Type B pancreatic cell (in vitro differentiated cells): ENCODE data around the gene TMED3. TPM values are rescaled to one million over a fixed set of nuclear protein-coding genes. Genes with fewer than 3 reads are reported as not detected.

Experiments used
- DNase-seq: peaks from one replicate; pipeline ENCODE4 v3.0.0; 2021; ENCODE audit warnings: mixed read lengths; ENCODE audit not compliant: unreplicated experiment; ENCODE audit errors: extremely low spot score
- H3K27ac Mint-ChIP-seq: 2 replicates; pipeline ENCODE4 v1.8.0; 2021; ENCODE audit warnings: mild to moderate bottlenecking, mixed read lengths
- H3K27me3 Mint-ChIP-seq: 2 replicates; pipeline ENCODE4 v1.8.0; 2021; ENCODE audit warnings: mixed read lengths
- H3K36me3 Mint-ChIP-seq: 2 replicates; pipeline ENCODE4 v1.8.0; 2021; ENCODE audit warnings: mixed read lengths
- H3K4me1 Mint-ChIP-seq: one replicate; pipeline ENCODE4 v1.8.0; 2021; ENCODE audit warnings: mixed read lengths; ENCODE audit not compliant: unreplicated experiment
- H3K4me3 Mint-ChIP-seq: 2 replicates; pipeline ENCODE4 v1.8.0; 2021; ENCODE audit warnings: mild to moderate bottlenecking, mixed read lengths
- H3K9me3 Mint-ChIP-seq: 2 replicates; pipeline ENCODE4 v1.8.0; 2021; ENCODE audit warnings: mixed read lengths
- CTCF ChIP-seq: fragments of 200-600 bp; sonication (generic); conservative IDR thresholded peaks from 2 replicates; pipeline ENCODE4 v1.5.0; 2021; ENCODE audit warnings: antibody characterized with exemption, mild to moderate bottlenecking
- long read RNA-seq: library from polyadenylated mRNA; unstranded; transcript quantifications from one replicate; pipeline ENCODE4 v2.0.0, GENCODE V29; 2020
- total RNA-seq: library from RNA; stranded (reverse); gene quantifications from 2 replicates; pipeline ENCODE4 v1.2.1, GENCODE V29; 2021; ENCODE audit warnings: low replicate concordance

The TMED3 gene
- total RNA-seq = 87.6 and 208 TPM in 2 replicates
- long read RNA-seq, transcript TMED3-204 (4 exons, 1,483 nt) = minor isoform, 16 of 663 reads
- long read RNA-seq, transcript TMED3-201 (3 exons, 1,475 nt) = major isoform, 607 of 663 reads
- long read RNA-seq, partial matches to known transcripts = 23 of 663 reads
- long read RNA-seq, other reads (novel, unspliced or antisense) = 17 of 663 reads

- Mint-ChIP-seq H3K4me1 (peaks cover 18% of the 10 kb centered on the region), H3K27ac (peak within 1 kb of the TSS; percentile 76), H3K9me3 (no peaks in the 10 kb centered on the region), H3K4me3 (peak within 1 kb of the TSS; percentile 95), H3K27me3 (peaks cover 39% of the 10 kb centered on the region), H3K36me3 (peaks cover 32% of the 10 kb centered on the region)
- peak; percentile 89 for DNase-seq
- TF ChIP-seq CTCF = peak; percentile 63
These were observed at the start of gene TMED3 for GRCh38 chr15:79310985-79311900. TMED3 (plus strand) TSS chr15:79311112; CDS start chr15:79311250, 138 bp downstream.

- DNase-seq = no peak
- Mint-ChIP-seq H3K27me3 (peaks cover 22% of the 10 kb centered on the region), H3K9me3 (no peaks in the 10 kb centered on the region), H3K36me3 (no peaks in the 10 kb centered on the region), H3K4me1 (no peaks in the 10 kb centered on the region), H3K4me3 (no peak overlapping the region), H3K27ac (no peak overlapping the region)
- TF ChIP-seq CTCF = no peak
These were observed 49.1 kb upstream of the TMED3 start for GRCh38 chr15:79261836-79262235.

- H3K27me3 Mint-ChIP-seq = peaks cover 29% of the 10 kb centered on the region
- H3K4me1 Mint-ChIP-seq = no peaks in the 10 kb centered on the region
- H3K4me3 Mint-ChIP-seq = no peak overlapping the region
- no peak for TF ChIP-seq CTCF
- DNase-seq = no peak
- H3K9me3 Mint-ChIP-seq = no peaks in the 10 kb centered on the region
- H3K36me3 Mint-ChIP-seq = no peaks in the 10 kb centered on the region
- no peak overlapping the region for H3K27ac Mint-ChIP-seq
These were observed 45.7 kb upstream of the TMED3 start for GRCh38 chr15:79265167-79265566.

- Mint-ChIP-seq H3K4me3 (no peak overlapping the region), H3K27me3 (peaks cover 27% of the 10 kb centered on the region), H3K27ac (no peak overlapping the region), H3K4me1 (no peaks in the 10 kb centered on the region), H3K36me3 (no peaks in the 10 kb centered on the region), H3K9me3 (no peaks in the 10 kb centered on the region)
- DNase-seq = no peak
- TF ChIP-seq CTCF = no peak
These were observed 44.8 kb upstream of the TMED3 start for GRCh38 chr15:79265987-79266579.

GRCh38 chr15:79282371-79283251, 28.3 kb upstream of the TMED3 start, which contains the start of gene ANKRD34C:
ANKRD34C (plus strand) TSS chr15:79282722; CDS start chr15:79293285, 10,563 bp downstream.
- Mint-ChIP-seq H3K4me1 (no peaks in the 10 kb centered on the region), H3K9me3 (no peaks in the 10 kb centered on the region), H3K27ac (no peak within 1 kb of the TSS), H3K4me3 (peak within 1 kb of the TSS; percentile 17), H3K36me3 (no peaks in the 10 kb centered on the region), H3K27me3 (peaks cover 100% of the 10 kb centered on the region)
- TF ChIP-seq CTCF = no peak
- no peak for DNase-seq
